Activated CD4-positive, alpha-beta memory T cell treated with anti-CD3 and anti-CD28 coated beads for 36 hours (primary cell): ENCODE measurements around the gene TSSK2. TPM values are rescaled to one million over a fixed set of nuclear protein-coding genes. Genes with fewer than 3 reads are reported as not detected.

Experiments
- CTCF ChIA-PET: fragments of 350-600 bp; sonication (Branson Sonifier 250); formaldehyde crosslinking; loops from one replicate; lab custom pipeline; 2021; ENCODE audit warnings: antibody characterized with exemption, inconsistent platforms; lab: Charles Lee
- POLR2A ChIA-PET: fragments of 350-600 bp; sonication (Branson Sonifier 250); formaldehyde crosslinking; loops from one replicate; lab custom pipeline; 2021; ENCODE audit warnings: antibody characterized with exemption; lab: Charles Lee
- DNase-seq: peaks from one replicate; pipeline ENCODE4 v3.0.0-alpha.2; 2020
- H3K27ac Mint-ChIP-seq: one replicate; pipeline ENCODE4 v1.8.0; 2021; ENCODE audit warnings: mixed read lengths
- H3K27me3 Mint-ChIP-seq: one replicate; pipeline ENCODE4 v1.8.0; 2021; ENCODE audit warnings: mixed read lengths
- H3K36me3 Mint-ChIP-seq: one replicate; pipeline ENCODE4 v1.8.0; 2021; ENCODE audit warnings: mixed read lengths
- H3K4me1 Mint-ChIP-seq: one replicate; pipeline ENCODE4 v1.8.0; 2021; ENCODE audit warnings: low read depth, mixed read lengths
- H3K4me3 Mint-ChIP-seq: one replicate; pipeline ENCODE4 v1.8.0; 2021; ENCODE audit warnings: mild to moderate bottlenecking, mixed read lengths
- H3K9me3 Mint-ChIP-seq: one replicate; pipeline ENCODE4 v1.8.0; 2021; ENCODE audit warnings: mixed read lengths
- intact Hi-C: fragments of 100-400 bp; cut with micrococcal nuclease; formaldehyde crosslinking; loops from one replicate; pipeline ENCODE4 v1.15.1; 2023
- total RNA-seq, 2 experiments: library from RNA; stranded (reverse); gene quantifications; one replicate each; pipeline ENCODE4 v1.2.3, GENCODE V29; 2021

The TSSK2 gene
- total RNA-seq, 2 experiments from 2014 or later, result not detected

GRCh38 chr22:19119949-19120348 lies 11.2 kb upstream of the TSSK2 start:
- Mint-ChIP-seq H3K36me3 (peaks cover 2% of the 10 kb centered on the region), H3K4me3 (peak overlapping the region; percentile 88), H3K9me3 (no peaks in the 10 kb centered on the region), H3K27me3 (no peaks in the 10 kb centered on the region), H3K4me1 (peaks cover 66% of the 10 kb centered on the region), H3K27ac (no peak overlapping the region)
- ChIA-PET CTCF (interaction anchor here (1.5 kb wide), 1 partner anchor 9 kb away, joined by 4 read pairs; no protein-coding TSS in a partner anchor), POLR2A (no interaction called here)
- no peak for DNase-seq
- intact Hi-C loops, result no loop called here

GRCh38 chr22:19120829-19121630 lies 10.1 kb upstream of the TSSK2 start:
- no peaks in the 10 kb centered on the region for H3K9me3 Mint-ChIP-seq
- CTCF ChIA-PET, result interaction anchor here (1.5 kb wide), 1 partner anchor 10 kb away, joined by 4 read pairs; no protein-coding TSS in a partner anchor
- DNase-seq, result peak; percentile 59
- peaks cover 57% of the 10 kb centered on the region for H3K4me1 Mint-ChIP-seq
- H3K36me3 Mint-ChIP-seq, result peaks cover 2% of the 10 kb centered on the region
- H3K27me3 Mint-ChIP-seq, result no peaks in the 10 kb centered on the region
- peak overlapping the region; percentile 88 for H3K4me3 Mint-ChIP-seq
- H3K27ac Mint-ChIP-seq, result peak overlapping the region; percentile 58
- POLR2A ChIA-PET, result interaction anchor here (0.7 to 1.5 kb wide), 3 partner anchors 10 to 13 kb away, joined by 3 to 5 read pairs (median 4); no protein-coding TSS in a partner anchor
- intact Hi-C loops, result loop anchor here (1.0 kb wide), 1 partner anchor 8 kb away; no protein-coding TSS in a partner anchor

- Mint-ChIP-seq H3K4me1 (peaks cover 51% of the 10 kb centered on the region), H3K27me3 (no peaks in the 10 kb centered on the region), H3K36me3 (peaks cover 2% of the 10 kb centered on the region), H3K27ac (peak overlapping the region; percentile 58), H3K4me3 (peak overlapping the region; percentile 88), H3K9me3 (no peaks in the 10 kb centered on the region)
- ChIA-PET CTCF (interaction anchor here (1.1 to 1.6 kb wide), 2 partner anchors 11 to 23 kb away, joined by 3 to 9 read pairs; partner anchors contain the start of gene ESS2), POLR2A (interaction anchor here (0.7 to 1.5 kb wide), 4 partner anchors 10 to 23 kb away, joined by 3 to 5 read pairs (median 4); partner anchors contain the start of gene ESS2)
- DNase-seq, result peak; percentile 38
- intact Hi-C loops, result loop anchor here (1.0 to 2.0 kb wide), 5 partner anchors 8 to 311 kb away; partner anchors contain the start of genes ESS2, MRPL40 and SLC25A1
Observed at GRCh38 chr22:19121631-19122142, 9.4 kb upstream of the TSSK2 start.

GRCh38 chr22:19122143-19122751 lies 8.9 kb upstream of the TSSK2 start, which contains the start of gene DGCR2:
DGCR2 (minus strand) TSS chr22:19122412; CDS start chr22:19122206, 206 bp downstream.
- H3K27me3 Mint-ChIP-seq, result no peaks in the 10 kb centered on the region
- peak; percentile 98 for DNase-seq
- no peaks in the 10 kb centered on the region for H3K9me3 Mint-ChIP-seq
- intact Hi-C loops, result loop anchor here (1.0 to 2.0 kb wide), 4 partner anchors 13 to 310 kb away; partner anchors contain the start of genes ESS2, MRPL40 and SLC25A1
- peaks cover 2% of the 10 kb centered on the region for H3K36me3 Mint-ChIP-seq
- peaks cover 45% of the 10 kb centered on the region for H3K4me1 Mint-ChIP-seq
- peak within 1 kb of the TSS; percentile 88 for H3K4me3 Mint-ChIP-seq
- CTCF ChIA-PET, result interaction anchor here (1.1 to 1.6 kb wide), 2 partner anchors 12 to 22 kb away, joined by 3 to 9 read pairs; partner anchors contain the start of gene ESS2
- H3K27ac Mint-ChIP-seq, result peak within 1 kb of the TSS; percentile 58
- POLR2A ChIA-PET, result interaction anchor here (0.9 to 1.5 kb wide), 3 partner anchors 11 to 22 kb away, joined by 4 to 5 read pairs (median 4); partner anchors contain the start of gene ESS2

DNA sequence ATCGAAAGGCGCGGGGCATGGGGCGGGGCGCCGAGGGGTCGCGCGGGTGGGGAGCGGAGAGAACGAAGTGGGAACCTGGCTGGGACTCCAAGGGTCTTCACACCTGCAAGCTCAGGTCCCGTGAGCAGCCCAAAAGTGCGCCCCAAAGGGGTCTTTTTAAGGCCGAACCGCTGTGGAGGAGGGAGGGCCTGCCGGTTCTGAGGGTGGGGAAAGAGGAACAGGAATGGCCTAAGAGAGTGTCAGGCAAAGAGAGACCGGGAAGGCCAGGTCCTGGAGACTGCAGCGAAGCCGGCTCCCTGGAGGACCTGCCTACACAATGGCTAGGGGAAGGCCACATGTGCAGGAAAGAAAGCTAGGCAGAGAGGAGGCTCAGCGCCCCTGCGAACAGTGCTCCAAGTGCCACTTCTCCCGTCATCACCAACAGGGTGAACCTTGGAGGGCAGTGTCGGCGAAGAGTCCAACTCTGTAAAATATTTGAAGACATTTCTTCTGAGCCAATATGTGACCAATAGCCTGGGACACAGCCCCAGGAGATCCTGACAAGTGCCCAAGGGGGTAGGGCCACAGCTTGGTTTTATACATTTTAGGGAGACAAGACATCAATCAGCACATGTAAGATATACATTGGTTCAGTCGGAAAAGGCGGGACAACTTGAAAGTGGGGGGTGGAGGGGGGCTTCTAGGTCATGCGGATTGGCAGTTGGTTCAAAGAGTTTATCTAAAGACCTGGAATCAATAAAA lies 8.2 kb upstream of the TSSK2 start:
- ChIA-PET POLR2A (interaction anchor here (0.9 to 1.5 kb wide), 3 partner anchors 12 to 22 kb away, joined by 4 to 5 read pairs (median 4); partner anchors contain the start of gene ESS2), CTCF (interaction anchor here (1.1 to 1.6 kb wide), 2 partner anchors 12 to 22 kb away, joined by 3 to 9 read pairs; partner anchors contain the start of gene ESS2)
- Mint-ChIP-seq H3K27ac (no peak overlapping the region), H3K4me1 (peaks cover 39% of the 10 kb centered on the region), H3K36me3 (peaks cover 2% of the 10 kb centered on the region), H3K4me3 (peak overlapping the region; percentile 71), H3K9me3 (no peaks in the 10 kb centered on the region), H3K27me3 (no peaks in the 10 kb centered on the region)
- intact Hi-C loops, result loop anchor here (1.0 to 2.0 kb wide), 4 partner anchors 14 to 309 kb away; partner anchors contain the start of genes ESS2, MRPL40 and SLC25A1
- no peak for DNase-seq

DNA sequence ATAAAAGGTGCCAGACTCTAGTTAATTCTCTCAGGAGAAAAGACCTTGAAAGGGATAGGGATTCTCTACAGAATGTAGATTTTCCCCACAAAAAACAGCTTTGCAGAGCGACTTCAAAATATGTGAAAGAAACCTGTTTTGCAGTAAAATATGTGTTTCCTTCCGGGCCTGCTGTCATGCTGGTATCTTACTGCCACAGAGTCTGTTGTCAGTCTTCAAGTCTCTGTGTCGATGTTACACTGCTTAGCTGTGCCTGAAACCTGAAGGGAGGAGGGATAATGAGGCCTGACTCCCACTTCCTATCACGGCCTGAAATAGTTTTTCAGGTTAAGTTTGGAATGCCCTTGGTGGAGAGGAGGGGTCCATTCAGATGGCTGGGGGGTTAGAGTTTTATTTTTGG lies 7.2 kb upstream of the TSSK2 start:
- no peak overlapping the region for H3K27ac Mint-ChIP-seq
- DNase-seq, result no peak
- H3K27me3 Mint-ChIP-seq, result no peaks in the 10 kb centered on the region
- H3K36me3 Mint-ChIP-seq, result peaks cover 2% of the 10 kb centered on the region
- intact Hi-C loops, result loop anchor here (2.0 kb wide), 1 partner anchor 55 kb away; the partner anchor contains the start of gene SLC25A1
- POLR2A ChIA-PET, result no interaction called here
- CTCF ChIA-PET, result no interaction called here
- H3K4me3 Mint-ChIP-seq, result no peak overlapping the region
- H3K4me1 Mint-ChIP-seq, result peaks cover 28% of the 10 kb centered on the region
- H3K9me3 Mint-ChIP-seq, result no peaks in the 10 kb centered on the region

DNA sequence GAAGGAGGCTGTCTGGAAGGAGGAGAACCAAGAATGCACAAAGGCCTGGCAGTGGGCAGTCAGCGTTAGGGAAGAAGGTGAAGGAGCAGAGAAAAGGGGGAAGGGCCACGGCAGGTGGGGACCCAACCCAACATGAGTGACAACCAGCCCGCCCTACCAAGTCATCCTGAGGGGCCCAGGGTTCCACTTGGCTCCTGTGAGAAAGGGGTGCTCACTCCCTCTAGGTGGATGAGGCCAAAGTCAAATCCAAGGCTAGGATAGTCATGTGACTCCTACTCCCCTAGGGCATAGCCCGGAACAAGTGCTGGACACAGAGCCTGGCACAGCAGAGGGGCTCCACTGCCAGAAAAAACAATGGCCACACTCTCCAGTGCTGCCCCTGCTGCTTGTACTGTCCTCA lies 6.7 kb upstream of the TSSK2 start:
- ChIA-PET CTCF (no interaction called here), POLR2A (no interaction called here)
- DNase-seq, result no peak
- Mint-ChIP-seq H3K9me3 (no peaks in the 10 kb centered on the region), H3K27ac (no peak overlapping the region), H3K36me3 (peaks cover 2% of the 10 kb centered on the region), H3K4me1 (peaks cover 24% of the 10 kb centered on the region), H3K27me3 (no peaks in the 10 kb centered on the region), H3K4me3 (no peak overlapping the region)
- intact Hi-C loops, result no loop called here

- ChIA-PET CTCF (interaction anchor here (1.2 kb wide), 1 partner anchor 19 kb away, joined by 4 read pairs; the partner anchor contains the start of gene ESS2), POLR2A (no interaction called here)
- H3K4me3 Mint-ChIP-seq, result no peak overlapping the region
- H3K27me3 Mint-ChIP-seq, result no peaks in the 10 kb centered on the region
- intact Hi-C loops, result no loop called here
- H3K36me3 Mint-ChIP-seq, result peaks cover 2% of the 10 kb centered on the region
- DNase-seq, result no peak
- H3K4me1 Mint-ChIP-seq, result peaks cover 20% of the 10 kb centered on the region
- no peak overlapping the region for H3K27ac Mint-ChIP-seq
- no peaks in the 10 kb centered on the region for H3K9me3 Mint-ChIP-seq
Observed at GRCh38 chr22:19125011-19125410, 6.1 kb upstream of the TSSK2 start.

GRCh38 chr22:19125474-19126308 lies 5.4 kb upstream of the TSSK2 start:
- Mint-ChIP-seq H3K9me3 (no peaks in the 10 kb centered on the region), H3K27me3 (no peaks in the 10 kb centered on the region), H3K27ac (no peak overlapping the region), H3K4me3 (no peak overlapping the region), H3K36me3 (peaks cover 2% of the 10 kb centered on the region), H3K4me1 (peaks cover 13% of the 10 kb centered on the region)
- DNase-seq, result no peak
- intact Hi-C loops, result no loop called here
- POLR2A ChIA-PET, result no interaction called here
- CTCF ChIA-PET, result interaction anchor here (1.2 kb wide), 1 partner anchor 19 kb away, joined by 4 read pairs; the partner anchor contains the start of gene ESS2
